SU-DHL-6 (cell line): ENCODE results near the gene PNLIPRP3.

Experiments
- H2AFZ ChIP-seq: fragments of 200-600 bp; sonication (generic); 2 replicates; pipeline ENCODE4 v1.6.1; 2014; ENCODE audit warnings: low read depth, mild to moderate bottlenecking, moderate library complexity, mixed read lengths, antibody characterized with exemption, low read length; ENCODE audit not compliant: severe bottlenecking
- H3F3A ChIP-seq: fragments of 200-600 bp; shearing (Covaris generic); 2 replicates; pipeline ENCODE4 v1.6.0; 2016; ENCODE audit warnings: antibody characterized with exemption, mild to moderate bottlenecking; ENCODE audit not compliant: insufficient read depth
- H3K27ac ChIP-seq: fragments of 200-600 bp; sonication (generic); 2 replicates; pipeline ENCODE4 v1.5.1; 2016; ENCODE audit warnings: low read depth, mild to moderate bottlenecking, low read length, moderate library complexity, mixed read lengths
- H3K27me3 ChIP-seq: fragments of 200-600 bp; sonication (generic), shearing (Covaris generic); 2 replicates; pipeline ENCODE4 v1.6.0; 2014; ENCODE audit warnings: mild to moderate bottlenecking, low read length
- H3K36me3 ChIP-seq: fragments of 200-600 bp; sonication (generic); 2 replicates; pipeline ENCODE4 v1.6.1; 2014; ENCODE audit warnings: mild to moderate bottlenecking, low read length, mixed read lengths
- H3K4me2 ChIP-seq: fragments of 300-600, 200-600 bp; shearing (Covaris generic), sonication (generic); 2 replicates; pipeline ENCODE4 v1.6.0; 2014; ENCODE audit warnings: low read length, low read depth, mild to moderate bottlenecking; ENCODE audit not compliant: poor library complexity, severe bottlenecking
- H3K4me3 ChIP-seq: fragments of 200-600 bp; sonication (generic); 2 replicates; pipeline ENCODE4 v1.5.1; 2014; ENCODE audit warnings: antibody characterized with exemption, low read length, mild to moderate bottlenecking, mixed read lengths; ENCODE audit not compliant: insufficient read depth, poor library complexity, severe bottlenecking
- H3K79me2 ChIP-seq: fragments of 200-600 bp; sonication (generic); 2 replicates; pipeline ENCODE4 v1.6.1; 2014; ENCODE audit warnings: mild to moderate bottlenecking, low read length, moderate library complexity; ENCODE audit not compliant: insufficient read depth
- H3K9ac ChIP-seq: fragments of 200-600 bp; sonication (generic); 2 replicates; pipeline ENCODE4 v1.7.0; 2014; ENCODE audit warnings: mild to moderate bottlenecking, low read length
- H3K9me2 ChIP-seq: fragments of 200-600 bp; sonication (generic); replicated peaks from 2 replicates; pipeline ENCODE4 v1.6.1; 2014; ENCODE audit warnings: low read length; ENCODE audit not compliant: insufficient read depth
- H3K9me3 ChIP-seq: fragments of 200-600 bp; sonication (generic); 2 replicates; pipeline ENCODE4 v1.6.1; 2014; ENCODE audit warnings: low read length, mixed read lengths; ENCODE audit not compliant: insufficient read depth
- H4K20me1 ChIP-seq: fragments of 200-600 bp; sonication (generic); 2 replicates; pipeline ENCODE4 v1.6.1; 2014; ENCODE audit warnings: low read depth, mild to moderate bottlenecking, antibody characterized with exemption, low read length, moderate library complexity, mixed read lengths
- EZH2phosphoT487 ChIP-seq: fragments of 200-600 bp; sonication (generic), shearing (Covaris generic); conservative IDR thresholded peaks from 2 replicates; pipeline ENCODE4 v1.6.1; 2018; ENCODE audit warnings: mild to moderate bottlenecking, antibody characterized with exemption, low read length, moderate library complexity, mixed read lengths
- TF ChIP-seq, protein P1 (sequence below): fragments of 200-600 bp; sonication (generic); IDR thresholded peaks from one replicate; pipeline ENCODE4 v1.5.1; 2017; ENCODE audit warnings: antibody characterized with exemption, mild to moderate bottlenecking, low read length, moderate library complexity; ENCODE audit not compliant: insufficient read depth, poor library complexity, severe bottlenecking

Gene PNLIPRP3

GRCh38 chr10:116470071-116470470 lies 42.4 kb downstream of the PNLIPRP3 start:
- Histone ChIP-seq H3K36me3 (no peaks in the 10 kb centered on the region), H3K9me2 (no peaks in the 10 kb centered on the region), H2AFZ (no peak overlapping the region), H3K9ac (no peak overlapping the region), H3K4me2 (no peak overlapping the region), H3K9me3 (no peaks in the 10 kb centered on the region), H3K27ac (no peak overlapping the region), H4K20me1 (no peaks in the 10 kb centered on the region), H3K27me3 (no peaks in the 10 kb centered on the region), H3F3A (no peaks in the 10 kb centered on the region), H3K4me3 (no peak overlapping the region), H3K79me2 (no peaks in the 10 kb centered on the region)
- TF ChIP-seq, protein P1, sequence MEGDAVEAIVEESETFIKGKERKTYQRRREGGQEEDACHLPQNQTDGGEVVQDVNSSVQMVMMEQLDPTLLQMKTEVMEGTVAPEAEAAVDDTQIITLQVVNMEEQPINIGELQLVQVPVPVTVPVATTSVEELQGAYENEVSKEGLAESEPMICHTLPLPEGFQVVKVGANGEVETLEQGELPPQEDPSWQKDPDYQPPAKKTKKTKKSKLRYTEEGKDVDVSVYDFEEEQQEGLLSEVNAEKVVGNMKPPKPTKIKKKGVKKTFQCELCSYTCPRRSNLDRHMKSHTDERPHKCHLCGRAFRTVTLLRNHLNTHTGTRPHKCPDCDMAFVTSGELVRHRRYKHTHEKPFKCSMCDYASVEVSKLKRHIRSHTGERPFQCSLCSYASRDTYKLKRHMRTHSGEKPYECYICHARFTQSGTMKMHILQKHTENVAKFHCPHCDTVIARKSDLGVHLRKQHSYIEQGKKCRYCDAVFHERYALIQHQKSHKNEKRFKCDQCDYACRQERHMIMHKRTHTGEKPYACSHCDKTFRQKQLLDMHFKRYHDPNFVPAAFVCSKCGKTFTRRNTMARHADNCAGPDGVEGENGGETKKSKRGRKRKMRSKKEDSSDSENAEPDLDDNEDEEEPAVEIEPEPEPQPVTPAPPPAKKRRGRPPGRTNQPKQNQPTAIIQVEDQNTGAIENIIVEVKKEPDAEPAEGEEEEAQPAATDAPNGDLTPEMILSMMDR = no peak
- TF ChIP-seq EZH2phosphoT487 = no peak

DNA sequence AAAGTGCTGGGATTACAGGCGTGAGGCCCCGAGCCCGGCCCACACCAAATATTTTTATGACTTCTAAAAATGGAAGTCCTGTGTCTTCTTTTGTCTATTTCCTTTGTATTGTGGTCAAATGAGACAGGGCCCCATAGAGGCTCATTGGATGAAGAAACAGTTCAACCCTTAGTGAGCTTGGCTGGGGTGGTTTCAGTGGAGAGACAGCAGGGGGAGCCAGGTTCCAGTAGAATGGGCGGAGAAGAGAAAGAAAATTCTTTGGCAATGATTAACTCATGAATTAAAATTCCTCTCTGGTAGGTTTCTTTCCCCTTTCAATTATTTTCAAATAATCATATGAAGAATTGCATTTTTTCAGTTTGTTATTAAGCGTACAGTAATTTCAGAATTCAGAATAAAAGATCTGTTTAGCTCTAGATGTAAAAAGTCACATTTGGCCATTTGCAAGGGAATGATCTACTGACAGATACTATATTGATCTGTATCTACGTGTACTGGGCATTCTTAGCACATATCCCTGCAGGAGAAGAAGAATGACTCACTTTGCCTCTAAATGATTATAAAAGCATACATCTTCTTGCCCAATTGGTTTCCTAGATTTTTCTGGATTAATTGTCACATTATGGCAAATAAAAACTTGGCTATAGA lies 43.2 kb downstream of the PNLIPRP3 start:
- Histone ChIP-seq H3K36me3 (no peaks in the 10 kb centered on the region), H3K9me3 (no peaks in the 10 kb centered on the region), H4K20me1 (no peaks in the 10 kb centered on the region), H3K79me2 (no peaks in the 10 kb centered on the region), H3K27me3 (no peaks in the 10 kb centered on the region), H2AFZ (no peak overlapping the region), H3F3A (no peaks in the 10 kb centered on the region), H3K27ac (no peak overlapping the region), H3K4me2 (no peak overlapping the region), H3K9ac (no peak overlapping the region), H3K9me2 (no peaks in the 10 kb centered on the region), H3K4me3 (no peak overlapping the region)
- no peak for TF ChIP-seq EZH2phosphoT487
- TF ChIP-seq, protein P1 = no peak

GRCh38 chr10:116472891-116473290 lies 45.2 kb downstream of the PNLIPRP3 start:
- H3K4me3 ChIP-seq = no peak overlapping the region
- no peaks in the 10 kb centered on the region for H3K9me2 ChIP-seq
- H3K36me3 ChIP-seq = no peaks in the 10 kb centered on the region
- TF ChIP-seq, protein P1 = no peak
- TF ChIP-seq EZH2phosphoT487 = no peak
- H3K27me3 ChIP-seq = no peaks in the 10 kb centered on the region
- no peak overlapping the region for H3K4me2 ChIP-seq
- no peak overlapping the region for H3K27ac ChIP-seq
- no peaks in the 10 kb centered on the region for H3F3A ChIP-seq
- H4K20me1 ChIP-seq = no peaks in the 10 kb centered on the region
- no peak overlapping the region for H3K9ac ChIP-seq
- no peak overlapping the region for H2AFZ ChIP-seq
- H3K79me2 ChIP-seq = no peaks in the 10 kb centered on the region
- no peaks in the 10 kb centered on the region for H3K9me3 ChIP-seq
